ENCODE results near the gene OSGEP. TPM values are rescaled to one million over a fixed set of nuclear protein-coding genes. Genes with fewer than 3 reads are reported as not detected.

The OSGEP gene
- total and polyA plus RNA-seq, 2 of the 13 experiments (the other 11 are each of a cell fraction or from before 2014, with no cell fraction given) = 39.7 to 41.1 TPM

GRCh38 chr14:20469242-20469889, 14.8 kb upstream of the OSGEP start, which contains the start of gene PNP (continued):
- TF ChIP-seq ZNF816 (CRISPR knock-in tag; IDR thresholded peaks at IDR 0.05; ENCODE audit: borderline replicate concordance) (no peak), ZNF235 (CRISPR knock-in tag; IDR thresholded peaks at IDR 0.05; ENCODE audit: borderline replicate concordance) (no peak; the same call in 1 of the 2 replicates), HNF1B (CRISPR knock-in tag; IDR thresholded peaks at IDR 0.05) (0 out of 2 replicates have a peak, but pooled peaks have one; percentile 9), POLR2AphosphoS5 (IDR thresholded peaks at IDR 0.05; ENCODE audit: low read depth, low read length) (peak; percentile 99), AKNA (CRISPR knock-in tag; IDR thresholded peaks at IDR 0.05; ENCODE audit: borderline replicate concordance) (no peak), THAP11 (CRISPR knock-in tag; IDR thresholded peaks at IDR 0.05) (peak; percentile 74), NAIF1 (CRISPR knock-in tag; IDR thresholded peaks at IDR 0.05; ENCODE audit: borderline replicate concordance) (0 out of 2 replicates have a peak, but pooled peaks have one; percentile 29), ZSCAN20 (CRISPR knock-in tag; IDR thresholded peaks at IDR 0.05; ENCODE audit: borderline replicate concordance) (no peak), FOXA1 (IDR thresholded peaks at IDR 0.05) (no peak), FOXA1 (CRISPR knock-in tag; IDR thresholded peaks at IDR 0.05) (no peak; the same call in 1 of the 2 replicates), MYNN (CRISPR knock-in tag; IDR thresholded peaks at IDR 0.05; ENCODE audit: low read depth) (0 out of 2 replicates have a peak, but pooled peaks have one; percentile 87), ZSCAN30 (CRISPR knock-in tag; IDR thresholded peaks at IDR 0.05) (no peak), ZNF383 (CRISPR knock-in tag; IDR thresholded peaks at IDR 0.05; ENCODE audit: borderline replicate concordance) (peak; percentile 44; the same call in 1 of the 2 replicates), ZNF841 (CRISPR knock-in tag; IDR thresholded peaks at IDR 0.05; ENCODE audit: borderline replicate concordance) (no peak; the same call in 1 of the 2 replicates), ZNF598 (CRISPR knock-in tag; IDR thresholded peaks at IDR 0.05; ENCODE audit: borderline replicate concordance) (peak; percentile 95; the same call in 1 of the 2 replicates), SNRNP70 (IDR thresholded peaks at IDR 0.05; ENCODE audit: low read depth, low read length) (no peak), TSC22D2 (CRISPR knock-in tag; IDR thresholded peaks at IDR 0.05; ENCODE audit: borderline replicate concordance) (no peak), RORA (CRISPR knock-in tag; IDR thresholded peaks at IDR 0.05) (no peak), MXD3 (CRISPR knock-in tag; IDR thresholded peaks at IDR 0.05) (peak; percentile 68; the same call in 1 of the 2 replicates), ZSCAN22 (CRISPR knock-in tag; IDR thresholded peaks at IDR 0.05) (0 out of 2 replicates have a peak, but pooled peaks have one; percentile 12), CEBPB (IDR thresholded peaks at IDR 0.05; ENCODE audit: borderline replicate concordance, low read depth, low read length) (no peak), HNRNPK (IDR thresholded peaks at IDR 0.05; ENCODE audit: low read depth, low read length, poor library complexity, severe bottlenecking) (no peak), ZFP36 (IDR thresholded peaks at IDR 0.05; ENCODE audit: borderline replicate concordance, low read depth, low read length, partially characterized antibody) (no peak), ZNF451 (CRISPR knock-in tag; IDR thresholded peaks at IDR 0.05) (no peak; the same call in none of the 2 replicates)
